HepG2 (cell line): ENCODE results near the gene NPTX2. TPM values are rescaled to one million over a fixed set of nuclear protein-coding genes. Genes with fewer than 3 reads are reported as not detected.

Experiments used
- ATAC-seq: fragments of 200-7000 bp; cut with Tn5 transposase; 3 replicates; pipeline ENCODE4 v1.9.1; 2020; ENCODE audit warnings: mild to moderate bottlenecking, moderate library complexity
- BruUV-seq: library from RNA; stranded (reverse); fragments of 400-500 nt; replicated peaks from 2 replicates; lab custom pipeline; 2021; lab: Mats Ljungman, UMichigan
- CTCF ChIA-PET: fragments of 300-600 bp; formaldehyde crosslinking; extraction: SDS; loops from one replicate; lab custom pipeline; 2021; ENCODE audit warnings: low total read pairs, inconsistent platforms, low intra/inter-chr PET ratio; lab: Yijun Ruan, JAX
- POLR2A ChIA-PET: fragments of 350-600 bp; sonication (Branson Sonifier 250); formaldehyde crosslinking; loops from one replicate; lab custom pipeline; 2020; ENCODE audit warnings: antibody characterized with exemption, inconsistent platforms; lab: Yijun Ruan, JAX
- DNase-seq: peaks from one replicate; pipeline ENCODE4 v3.0.0-alpha.2; 2015; ENCODE audit warnings: low spot score
- FAIRE-seq: peaks from 3 replicates; lab custom pipeline; 2011; peaks lifted over from hg19 to GRCh38; lab: Jason Lieb, UNC
- H2AFZ ChIP-seq: one replicate; pipeline ENCODE4 v1.6.1; 2011; ENCODE audit warnings: low read length, inconsistent platforms
- H3K27ac ChIP-seq: fragments of 300-600 bp; 3 replicates; pipeline ENCODE4 v1.8.0; 2011; ENCODE audit warnings: mixed run types, mild to moderate bottlenecking, mixed read lengths, low read length, inconsistent platforms; ENCODE audit not compliant: insufficient read depth; ENCODE audit errors: extremely low read length
- H3K27me3 ChIP-seq, 2 experiments: fragments of 200-600 bp in 1 of 2; 2 replicates in 1 of 2; 3 replicates in 1 of 2; pipeline versions ENCODE4 v1.6.0 to v1.8.0; 2011; ENCODE audit warnings: low read length in 2 of 2, mild to moderate bottlenecking in 2 of 2, moderate library complexity in 2 of 2, inconsistent platforms in 1 of 2; ENCODE audit not compliant: insufficient read depth in 2 of 2, control insufficient read depth in 1 of 2
- H3K36me3 ChIP-seq, 2 experiments: fragments of 200-600 bp in 1 of 2; replicated peaks in 1 of 2; 2 replicates in 1 of 2; 3 replicates in 1 of 2; pipeline versions ENCODE4 v1.5.1 to v1.8.0; 2011; ENCODE audit warnings: low read length in 2 of 2, inconsistent platforms in 1 of 2; ENCODE audit not compliant: insufficient read depth in 2 of 2, control insufficient read depth in 1 of 2
- H3K4me1 ChIP-seq: 2 replicates; pipeline ENCODE4 v1.5.1; 2012; ENCODE audit warnings: low read length, inconsistent platforms; ENCODE audit not compliant: insufficient read depth
- H3K4me2 ChIP-seq: 2 replicates; pipeline ENCODE4 v1.6.0; 2011; ENCODE audit warnings: low read depth, low read length, inconsistent platforms
- H3K4me3 ChIP-seq, 3 experiments: fragments of 200-600 bp in 1 of 3; sonication (generic), shearing (Covaris generic) in 1 of 3; replicated peaks in 1 of 3; 2 replicates each; pipeline ENCODE4 v1.5.1; 2011 to 2016; ENCODE audit warnings: low read length in 3 of 3, inconsistent platforms in 2 of 3, low read depth in 2 of 3, mild to moderate bottlenecking in 2 of 3, control low read depth in 1 of 3, mixed read lengths in 1 of 3; ENCODE audit not compliant: insufficient read depth in 1 of 3
- H3K79me2 ChIP-seq: one replicate; pipeline ENCODE4 v1.6.1; 2011; ENCODE audit warnings: low read length, inconsistent platforms; ENCODE audit not compliant: insufficient read depth
- H3K9ac ChIP-seq: 2 replicates; pipeline ENCODE4 v1.6.0; 2011; ENCODE audit warnings: mild to moderate bottlenecking, low read depth, low read length, inconsistent platforms; ENCODE audit not compliant: insufficient read depth
- H3K9me3 ChIP-seq: 2 replicates; pipeline ENCODE4 v1.5.1; 2012; ENCODE audit warnings: mild to moderate bottlenecking, low read length
- H4K20me1 ChIP-seq: 2 replicates; pipeline ENCODE4 v1.6.0; 2011; ENCODE audit warnings: inconsistent platforms, mild to moderate bottlenecking, low read length, moderate library complexity; ENCODE audit not compliant: insufficient read depth
- BRCA1 ChIP-seq: sonication (generic); formaldehyde crosslinking; IDR thresholded peaks from 2 replicates; pipeline ENCODE4 v1.4.0; 2020; ENCODE audit warnings: missing genetic modification reagents
- CHD4 ChIP-seq: fragments of 200-600 bp; sonication (generic); IDR thresholded peaks from 2 replicates; pipeline ENCODE4 v1.7.0; 2017; ENCODE audit warnings: mild to moderate bottlenecking, low read length, borderline replicate concordance
- IKZF1 ChIP-seq: fragments of 450-650 bp; IDR thresholded peaks from 2 replicates; pipeline ENCODE4 v1.7.1; 2016
- NFRKB ChIP-seq: fragments of 450-650 bp; IDR thresholded peaks from 2 replicates; pipeline ENCODE4 v1.6.1; 2017
- RBM22 ChIP-seq: fragments of 200-400 bp; formaldehyde crosslinking; optimal IDR thresholded peaks from 2 replicates; pipeline ENCODE3; 2017; ENCODE audit warnings: mild to moderate bottlenecking, low read length, moderate library complexity
- THAP11 ChIP-seq: IDR thresholded peaks from 2 replicates; pipeline ENCODE4 v1.6.1; 2016; ENCODE audit warnings: missing biosample characterization, missing genetic modification reagents
- ZNF232 ChIP-seq: sonication (generic); formaldehyde crosslinking; IDR thresholded peaks from 2 replicates; pipeline ENCODE4 v1.4.0; 2020; ENCODE audit warnings: missing genetic modification reagents, borderline replicate concordance
- ZNF331 ChIP-seq: sonication (generic); formaldehyde crosslinking; IDR thresholded peaks from 2 replicates; pipeline ENCODE4 v1.4.0; 2020; ENCODE audit warnings: missing genetic modification reagents
- ZNF33A ChIP-seq: sonication (generic); formaldehyde crosslinking; IDR thresholded peaks from 2 replicates; pipeline ENCODE4 v1.5.1; 2020; ENCODE audit warnings: missing genetic modification reagents, mild to moderate bottlenecking, moderate library complexity, borderline replicate concordance
- ZNF547 ChIP-seq: sonication (generic); formaldehyde crosslinking; IDR thresholded peaks from 2 replicates; pipeline ENCODE4 v1.5.1; 2020; ENCODE audit warnings: mild to moderate bottlenecking, missing genetic modification reagents
- ZNF674 ChIP-seq: sonication (generic); formaldehyde crosslinking; IDR thresholded peaks from 2 replicates; pipeline ENCODE4 v1.5.0; 2020; ENCODE audit warnings: low read depth, mild to moderate bottlenecking, missing genetic modification reagents
- ZNF678 ChIP-seq: sonication (generic); formaldehyde crosslinking; IDR thresholded peaks from 2 replicates; pipeline ENCODE4 v1.4.0; 2020; ENCODE audit warnings: mild to moderate bottlenecking, missing genetic modification reagents
- ZNF713 ChIP-seq: sonication (generic); formaldehyde crosslinking; IDR thresholded peaks from 2 replicates; pipeline ENCODE4 v1.4.0; 2020; ENCODE audit warnings: mild to moderate bottlenecking, missing genetic modification reagents
- ZNF747 ChIP-seq: sonication (generic); formaldehyde crosslinking; IDR thresholded peaks from 2 replicates; pipeline ENCODE4 v1.8.1; 2023; ENCODE audit warnings: missing genetic modification reagents, mild to moderate bottlenecking, borderline replicate concordance
- ZNF75D ChIP-seq: sonication (generic); formaldehyde crosslinking; IDR thresholded peaks from 2 replicates; pipeline ENCODE4 v1.8.1; 2023; ENCODE audit warnings: missing genetic modification reagents, mild to moderate bottlenecking, borderline replicate concordance
- WGBS: methylation state at CpG from one replicate; pipeline ENCODE4 v1.1.6; 2017; ENCODE audit warnings: low lambda C conversion rate; 5-methylcytosine and 5-hydroxymethylcytosine counted together
- in situ Hi-C: cut with HindIII; loops from 2 replicates; pipeline ENCODE4 v1.10.0; 2017; ENCODE audit warnings: low pct_unique_long_range_greater_than_20kb; ENCODE audit not compliant: extremely low pct_ligation_motif_present
- intact Hi-C: fragments of 100-400 bp; cut with micrococcal nuclease; formaldehyde crosslinking; loops from one replicate; pipeline ENCODE4 v1.10.0; 2022; ENCODE audit not compliant: unreplicated experiment
- polyA plus RNA-seq, 8 experiments: library from polyadenylated mRNA; depleted of rRNA in 3 of 8; stranded (reverse) in 7 of 8; unstranded in 1 of 8; fragments of >200 nt; fragmentation: Illumina TruSeq in 4 of 8; extraction: Trizol in 4 of 8; gene quantifications; 2 replicates each; pipeline versions ENCODE4 v1.2.1 to v1.2.3, GENCODE V29; 2011 to 2016; ENCODE audit warnings: low read depth in 4 of 8, missing spikeins in 1 of 8, mixed read lengths in 1 of 8; ENCODE audit not compliant: insufficient read depth in 1 of 8
- total RNA-seq, 5 experiments: library from RNA; depleted of rRNA; stranded (reverse); fragments of >200 nt; fragmentation: Illumina TruSeq; extraction: Trizol; gene quantifications; 2 replicates each; pipeline ENCODE4 v1.2.3, GENCODE V29; 2016; ENCODE audit warnings: low read depth in 1 of 5
- TF ChIP-seq, protein P1 (sequence below): sonication (generic); formaldehyde crosslinking; IDR thresholded peaks from 2 replicates; pipeline ENCODE4 v1.5.0; 2020; ENCODE audit warnings: mild to moderate bottlenecking, missing genetic modification reagents
- TF ChIP-seq, protein P2 (sequence below): IDR thresholded peaks from 2 replicates; pipeline ENCODE4 v1.6.1; 2018; ENCODE audit warnings: missing genetic modification reagents
- TF ChIP-seq, protein P3 (sequence below): IDR thresholded peaks from 2 replicates; pipeline ENCODE4 v1.6.1; 2016; ENCODE audit warnings: low read depth, borderline replicate concordance

Gene NPTX2
- total and polyA plus RNA-seq, 2 of the 13 experiments (the other 11 are each of a cell fraction or from before 2014, with no cell fraction given), result not detected

DNA sequence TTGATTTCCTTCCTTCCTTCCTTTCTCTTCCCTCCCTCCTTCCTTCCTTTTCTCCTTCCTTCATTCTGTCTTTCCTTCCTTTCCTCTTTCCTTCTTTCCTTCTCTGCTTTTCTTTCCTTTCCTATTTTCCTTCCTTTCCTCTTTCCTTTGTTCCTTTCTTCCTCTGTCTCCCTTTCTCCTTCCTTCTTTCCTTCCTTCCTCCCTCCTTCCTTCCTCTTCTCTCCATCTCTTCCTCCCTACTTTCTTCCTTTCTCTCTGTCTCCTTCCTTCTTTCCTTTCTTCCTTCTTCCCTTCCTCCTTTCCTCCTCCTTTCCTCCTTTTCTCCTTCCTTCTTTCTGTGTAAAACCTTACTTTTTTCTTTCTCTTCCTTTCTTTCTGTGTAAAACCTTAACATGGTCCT, 32.3 kb upstream of the NPTX2 start:
- ChIA-PET CTCF (no interaction called here), POLR2A (no interaction called here)
- no peaks in the 10 kb centered on the region for H3K36me3 ChIP-seq
- no TSS peak for BruUV-seq
- H4K20me1 ChIP-seq, result no peaks in the 10 kb centered on the region
- no peak for FAIRE-seq
- no peak overlapping the region for H3K27ac ChIP-seq
- TF ChIP-seq ZNF674 (CRISPR knock-in tag) (no peak), IKZF1 (0 out of 2 replicates have a peak, but pooled peaks have one; percentile 65)
- TF ChIP-seq, all 625 proteins: peak for 1
- Histone ChIP-seq H3K79me2 (no peaks in the 10 kb centered on the region), H2AFZ (no peak overlapping the region), H3K4me2 (no peak overlapping the region), H3K27me3 (peaks cover 0 to 6% of the 10 kb centered on the region in 2 experiments; a peak in 2 of 5 replicates), H3K9ac (no peak overlapping the region), H3K9me3 (no peaks in the 10 kb centered on the region), H3K4me3 (no peak overlapping the region), H3K4me1 (no peaks in the 10 kb centered on the region)
- ATAC-seq (no peak), DNase-seq (no peak)
- intact Hi-C loops (no loop called here), in situ Hi-C loops (no loop called here)

DNA sequence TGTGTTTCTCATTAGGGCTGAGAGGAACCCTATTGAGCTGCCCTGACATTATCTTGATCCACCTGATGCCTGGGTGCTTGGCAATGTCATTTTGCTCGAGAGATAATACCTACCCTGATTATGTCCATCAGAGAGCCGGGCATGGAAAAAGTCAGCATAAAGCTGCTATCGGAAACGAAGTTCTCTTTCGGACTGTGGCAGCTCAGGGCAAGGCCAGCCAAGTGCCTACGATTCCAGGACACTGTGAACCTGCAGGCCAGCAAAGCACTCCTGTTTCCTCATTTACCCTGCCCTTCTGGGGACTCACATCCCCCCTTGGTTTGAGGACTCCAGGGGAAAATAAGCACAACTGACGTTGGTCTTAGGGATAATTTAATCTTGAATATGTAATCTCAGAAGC, 25.2 kb upstream of the NPTX2 start:
- POLR2A ChIA-PET, result no interaction called here
- no peak overlapping the region for H2AFZ ChIP-seq
- no peaks in the 10 kb centered on the region for H3K79me2 ChIP-seq
- H4K20me1 ChIP-seq, result no peaks in the 10 kb centered on the region
- ATAC-seq, result no peak
- H3K4me3 ChIP-seq, result no peak overlapping the region
- H3K9ac ChIP-seq, result no peak overlapping the region
- whole genome bisulfite sequencing, result 32% methylated on average over 4 of the region's 7 CpGs
- in situ Hi-C loops, result no loop called here
- no peaks in the 10 kb centered on the region for H3K36me3 ChIP-seq
- H3K4me2 ChIP-seq, result no peak overlapping the region
- H3K27me3 ChIP-seq, result peaks cover 0 to 15% of the 10 kb centered on the region in 2 experiments; a peak in 2 of 5 replicates
- no peak for DNase-seq
- no peak overlapping the region for H3K27ac ChIP-seq
- intact Hi-C loops, result no loop called here
- BruUV-seq, result no TSS peak
- no peaks in the 10 kb centered on the region for H3K9me3 ChIP-seq
- CTCF ChIA-PET, result no interaction called here
- FAIRE-seq, result no peak
- H3K4me1 ChIP-seq, result no peaks in the 10 kb centered on the region
- TF ChIP-seq, protein P1, sequence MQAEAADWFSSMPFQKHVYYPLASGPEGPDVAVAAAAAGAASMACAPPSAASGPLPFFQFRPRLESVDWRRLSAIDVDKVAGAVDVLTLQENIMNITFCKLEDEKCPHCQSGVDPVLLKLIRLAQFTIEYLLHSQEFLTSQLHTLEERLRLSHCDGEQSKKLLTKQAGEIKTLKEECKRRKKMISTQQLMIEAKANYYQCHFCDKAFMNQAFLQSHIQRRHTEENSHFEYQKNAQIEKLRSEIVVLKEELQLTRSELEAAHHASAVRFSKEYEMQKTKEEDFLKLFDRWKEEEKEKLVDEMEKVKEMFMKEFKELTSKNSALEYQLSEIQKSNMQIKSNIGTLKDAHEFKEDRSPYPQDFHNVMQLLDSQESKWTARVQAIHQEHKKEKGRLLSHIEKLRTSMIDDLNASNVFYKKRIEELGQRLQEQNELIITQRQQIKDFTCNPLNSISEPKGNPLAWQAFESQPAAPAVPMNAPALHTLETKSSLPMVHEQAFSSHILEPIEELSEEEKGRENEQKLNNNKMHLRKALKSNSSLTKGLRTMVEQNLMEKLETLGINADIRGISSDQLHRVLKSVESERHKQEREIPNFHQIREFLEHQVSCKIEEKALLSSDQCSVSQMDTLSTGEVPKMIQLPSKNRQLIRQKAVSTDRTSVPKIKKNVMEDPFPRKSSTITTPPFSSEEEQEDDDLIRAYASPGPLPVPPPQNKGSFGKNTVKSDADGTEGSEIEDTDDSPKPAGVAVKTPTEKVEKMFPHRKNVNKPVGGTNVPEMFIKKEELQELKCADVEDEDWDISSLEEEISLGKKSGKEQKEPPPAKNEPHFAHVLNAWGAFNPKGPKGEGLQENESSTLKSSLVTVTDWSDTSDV (CRISPR knock-in tag), result no peak
- TF ChIP-seq ZNF331 (CRISPR knock-in tag) (no peak), ZNF33A (CRISPR knock-in tag) (no peak), ZNF547 (CRISPR knock-in tag) (no peak), ZNF678 (CRISPR knock-in tag) (no peak), ZNF713 (CRISPR knock-in tag) (no peak), ZNF75D (no peak), NFRKB (no peak), ZNF747 (no peak), BRCA1 (CRISPR knock-in tag) (no peak), THAP11 (CRISPR knock-in tag) (no peak), ZNF232 (CRISPR knock-in tag) (no peak), CHD4 (no peak), RBM22 (no peak)
- TF ChIP-seq, protein P2, sequence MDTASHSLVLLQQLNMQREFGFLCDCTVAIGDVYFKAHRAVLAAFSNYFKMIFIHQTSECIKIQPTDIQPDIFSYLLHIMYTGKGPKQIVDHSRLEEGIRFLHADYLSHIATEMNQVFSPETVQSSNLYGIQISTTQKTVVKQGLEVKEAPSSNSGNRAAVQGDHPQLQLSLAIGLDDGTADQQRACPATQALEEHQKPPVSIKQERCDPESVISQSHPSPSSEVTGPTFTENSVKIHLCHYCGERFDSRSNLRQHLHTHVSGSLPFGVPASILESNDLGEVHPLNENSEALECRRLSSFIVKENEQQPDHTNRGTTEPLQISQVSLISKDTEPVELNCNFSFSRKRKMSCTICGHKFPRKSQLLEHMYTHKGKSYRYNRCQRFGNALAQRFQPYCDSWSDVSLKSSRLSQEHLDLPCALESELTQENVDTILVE (CRISPR knock-in tag), result no peak
- TF ChIP-seq, protein P3, sequence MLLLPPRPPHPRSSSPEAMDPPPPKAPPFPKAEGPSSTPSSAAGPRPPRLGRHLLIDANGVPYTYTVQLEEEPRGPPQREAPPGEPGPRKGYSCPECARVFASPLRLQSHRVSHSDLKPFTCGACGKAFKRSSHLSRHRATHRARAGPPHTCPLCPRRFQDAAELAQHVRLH (CRISPR knock-in tag), result no peak
